HCT116 (cell line): Measurements from ENCODE around the gene KRT37. TPM values are rescaled to one million over a fixed set of nuclear protein-coding genes. Genes with fewer than 3 reads are reported as not detected.

Source experiments
- ATAC-seq: fragments of 200-7000 bp; cut with Tn5 transposase; 2 replicates; pipeline ENCODE4 v1.9.1; 2020; ENCODE audit warnings: mild to moderate bottlenecking, moderate library complexity
- BruUV-seq: library from RNA; stranded (reverse); fragments of 400-500 nt; replicated peaks from 2 replicates; lab custom pipeline; 2021; lab: Mats Ljungman, UMichigan
- CTCF ChIA-PET: fragments of 300-600 bp; sonication (Branson Sonifier 250); formaldehyde crosslinking; loops from one replicate; lab custom pipeline; 2021; ENCODE audit warnings: antibody characterized with exemption; lab: Charles Lee
- POLR2A ChIA-PET: fragments of 300-600, 350-600 bp; sonication (Branson Sonifier 250); formaldehyde crosslinking; loops from one replicate; lab custom pipeline; 2021; ENCODE audit warnings: antibody characterized with exemption; lab: Charles Lee
- RAD21 ChIA-PET, 2 experiments: fragments of 300-600 bp; sonication (Branson Sonifier 250); formaldehyde crosslinking; loops; one replicate each; lab custom pipeline; 2023; ENCODE audit warnings: low total read pairs in 2 of 2; ENCODE audit not compliant: uncharacterized antibody in 2 of 2, unreplicated experiment in 2 of 2, low non-redundant PET in 1 of 2; lab: Charles Lee
- DNase-seq: peaks from one replicate; pipeline ENCODE4 v3.0.0-alpha.2; 2010; ENCODE audit warnings: low read depth, low spot score
- H2AFZ ChIP-seq: fragments of 200-600 bp; shearing (Covaris generic), sonication (generic); 2 replicates; pipeline ENCODE4 v1.6.1; 2017; ENCODE audit warnings: low read depth, mixed run types, mixed read lengths, antibody characterized with exemption, low read length; ENCODE audit not compliant: poor library complexity, severe bottlenecking
- H3K27ac ChIP-seq: 2 replicates; pipeline ENCODE4 v1.5.1; 2012; ENCODE audit warnings: low read depth, low read length
- H3K27me3 ChIP-seq: fragments of 200-600 bp; sonication (generic); 2 replicates; pipeline ENCODE4 v1.6.1; 2016; ENCODE audit warnings: mixed run types, low read length, mixed read lengths; ENCODE audit not compliant: insufficient read depth
- H3K36me3 ChIP-seq, 2 experiments: fragments of 200-500 bp in 1 of 2; fragments of 200-600 bp in 1 of 2; sonication (Bioruptor generic) in 1 of 2; sonication (generic) in 1 of 2; 2 replicates each; pipeline versions ENCODE4 v1.5.1 to v1.6.1; 2014 to 2016; ENCODE audit warnings: low read length in 2 of 2, inconsistent platforms in 1 of 2, mixed read lengths in 1 of 2, mixed run types in 1 of 2; ENCODE audit not compliant: insufficient read depth in 2 of 2, control insufficient read depth in 1 of 2
- H3K4me1 ChIP-seq, 2 experiments: fragments of 200-600 bp in 1 of 2; sonication (generic) in 1 of 2; 2 replicates each; pipeline versions ENCODE4 v1.5.1 to v1.6.1; 2012 to 2017; ENCODE audit warnings: low read length in 2 of 2, inconsistent platforms in 1 of 2, mild to moderate bottlenecking in 1 of 2, mixed read lengths in 1 of 2, mixed run types in 1 of 2, moderate library complexity in 1 of 2; ENCODE audit not compliant: insufficient read depth in 2 of 2, control insufficient read depth in 1 of 2
- H3K4me2 ChIP-seq: fragments of 200-600 bp; sonication (generic); 2 replicates; pipeline ENCODE4 v1.6.1; 2017; ENCODE audit warnings: mixed run types, low read length, mixed read lengths
- H3K4me3 ChIP-seq, 2 experiments: fragments of 200-600 bp in 1 of 2; sonication (generic) in 1 of 2; replicated peaks in 1 of 2; 2 replicates each; pipeline ENCODE4 v1.5.1; 2011 to 2016; ENCODE audit warnings: low read length in 2 of 2, control low read depth in 1 of 2, low read depth in 1 of 2, mild to moderate bottlenecking in 1 of 2, mixed read lengths in 1 of 2, mixed run types in 1 of 2
- H3K79me2 ChIP-seq: fragments of 200-600 bp; sonication (generic); 2 replicates; pipeline ENCODE4 v1.6.1; 2017; ENCODE audit warnings: mild to moderate bottlenecking, mixed run types, low read length, moderate library complexity, mixed read lengths; ENCODE audit not compliant: insufficient read depth
- H3K9ac ChIP-seq: fragments of 200-600 bp; sonication (generic); 2 replicates; pipeline ENCODE4 v1.6.1; 2016; ENCODE audit warnings: low read length, mixed read lengths
- H3K9me2 ChIP-seq: fragments of 200-600 bp; sonication (generic), shearing (Covaris generic); 2 replicates; pipeline ENCODE4 v1.6.1; 2017; ENCODE audit warnings: mixed run types, mild to moderate bottlenecking, moderate library complexity; ENCODE audit not compliant: insufficient read depth
- H3K9me3 ChIP-seq, 2 experiments: fragments of 200-500 bp in 1 of 2; fragments of 200-600 bp in 1 of 2; sonication (Bioruptor generic) in 1 of 2; sonication (generic) in 1 of 2; 2 replicates each; pipeline ENCODE4 v1.6.1; 2014 to 2017; ENCODE audit warnings: low read length in 2 of 2, mixed read lengths in 2 of 2, inconsistent platforms in 1 of 2, low read depth in 1 of 2, mild to moderate bottlenecking in 1 of 2, mixed run types in 1 of 2, moderate library complexity in 1 of 2; ENCODE audit not compliant: control insufficient read depth in 1 of 2, insufficient read depth in 1 of 2
- H4K20me1 ChIP-seq: fragments of 200-600 bp; sonication (generic), shearing (Covaris generic); 2 replicates; pipeline ENCODE4 v1.6.1; 2017; ENCODE audit warnings: mixed run types, mild to moderate bottlenecking, moderate library complexity; ENCODE audit not compliant: insufficient read depth
- ATF3 ChIP-seq: IDR thresholded peaks from 2 replicates; pipeline ENCODE4 v1.6.1; 2012
- CBX3 ChIP-seq: IDR thresholded peaks from 2 replicates; pipeline ENCODE4 v1.6.1; 2012; ENCODE audit warnings: low read depth
- EGR1 ChIP-seq: IDR thresholded peaks from 2 replicates; pipeline ENCODE4 v1.6.1; 2012; ENCODE audit warnings: low read depth
- EZH2 ChIP-seq: fragments of 200-600 bp; sonication (generic); IDR thresholded peaks from 2 replicates; pipeline ENCODE4 v1.6.1; 2017; ENCODE audit warnings: antibody characterized with exemption, mixed run types
- EZH2phosphoT487 ChIP-seq: fragments of 200-600 bp; IDR thresholded peaks from 2 replicates; pipeline ENCODE4 v1.6.1; 2018; ENCODE audit warnings: antibody characterized with exemption, borderline replicate concordance
- FOSL1 ChIP-seq: IDR thresholded peaks from 2 replicates; pipeline ENCODE4 v1.6.1; 2012; ENCODE audit warnings: low read depth
- MAX ChIP-seq: IDR thresholded peaks from 2 replicates; pipeline ENCODE4 v1.6.1; 2012
- POLR2AphosphoS5 ChIP-seq: IDR thresholded peaks from 2 replicates; pipeline ENCODE4 v1.6.1; 2011; ENCODE audit warnings: mild to moderate bottlenecking, low read depth, low read length, moderate library complexity
- REST ChIP-seq: IDR thresholded peaks from 2 replicates; pipeline ENCODE4 v1.6.1; 2012; ENCODE audit warnings: low read depth
- TCF7L2 ChIP-seq: IDR thresholded peaks from 2 replicates; pipeline ENCODE4 v1.7.0; 2011; ENCODE audit warnings: borderline replicate concordance, inconsistent platforms; ENCODE audit not compliant: insufficient read depth, insufficient read length; ENCODE audit errors: extremely low read depth
- ZFX ChIP-seq: fragments of 450-650 bp; IDR thresholded peaks from 2 replicates; pipeline ENCODE4 v1.6.1; 2017
- intact Hi-C: fragments of 100-400 bp; cut with micrococcal nuclease; formaldehyde crosslinking; loops from 2 replicates; pipeline ENCODE4 v1.10.0; 2022
- total RNA-seq: library from RNA; stranded (reverse); gene quantifications from one replicate; pipeline ENCODE4 v1.2.1, GENCODE V29; 2021; ENCODE audit not compliant: unreplicated experiment

Gene KRT37
- total RNA-seq, 1 experiment from 2014 or later = not detected

GRCh38 chr17:41413982-41414381, 10.4 kb downstream of the KRT37 start:
- H3K4me3 ChIP-seq = no peak overlapping the region
- no peak overlapping the region for H3K4me2 ChIP-seq
- intact Hi-C loops = loop anchor here (10.0 kb wide), 1 partner anchor 81 kb away; no protein-coding TSS in a partner anchor
- POLR2A ChIA-PET = interaction anchor here (0.9 kb wide), 1 partner anchor 10 kb away, joined by 3 read pairs; no protein-coding TSS in a partner anchor
- H3K9ac ChIP-seq = no peak overlapping the region
- H3K9me3 ChIP-seq = no peaks in the 10 kb centered on the region
- no peak for TF ChIP-seq CBX3
- TF ChIP-seq REST = no peak
- TF ChIP-seq TCF7L2 = no peak
- no peak for TF ChIP-seq EGR1
- no peak for TF ChIP-seq EZH2
- TF ChIP-seq ATF3 = no peak
- no peak for TF ChIP-seq ZFX
- TF ChIP-seq FOSL1 = no peak
- no peak for TF ChIP-seq POLR2AphosphoS5
- TF ChIP-seq MAX = no peak
- TF ChIP-seq EZH2phosphoT487 = no peak
- H3K27ac ChIP-seq = no peak overlapping the region
- peaks cover 15 to 33% of the 10 kb centered on the region in 2 experiments for H3K4me1 ChIP-seq
- no TSS peak for BruUV-seq
- no peaks in the 10 kb centered on the region for H3K9me2 ChIP-seq
- H3K36me3 ChIP-seq = no peaks in the 10 kb centered on the region
- no peak overlapping the region for H2AFZ ChIP-seq
- H3K79me2 ChIP-seq = no peaks in the 10 kb centered on the region
- CTCF ChIA-PET = no interaction called here
- ATAC-seq = no peak
- H3K27me3 ChIP-seq = no peaks in the 10 kb centered on the region
- no peaks in the 10 kb centered on the region for H4K20me1 ChIP-seq
- RAD21 ChIA-PET = interaction anchor here in 1 of 2 experiments (0.5 kb wide), 1 partner anchor 15 kb away, joined by 3 read pairs; no protein-coding TSS in a partner anchor
- DNase-seq = no peak
